D721Med (cell line): ENCODE data around the gene ITGA8.

Source experiments
- DNase-seq: peaks from one replicate; pipeline ENCODE4 v3.0.0; 2011; ENCODE audit warnings: low spot score; ENCODE audit not compliant: insufficient read length
- FAIRE-seq: peaks from 2 replicates; lab custom pipeline; 2011; peaks lifted over from hg19 to GRCh38; lab: Jason Lieb, UNC
- TF ChIP-seq, protein P1 (sequence below): IDR thresholded peaks from 2 replicates; pipeline ENCODE4 v1.5.1; 2012; ENCODE audit warnings: mild to moderate bottlenecking, control low read depth; ENCODE audit not compliant: insufficient read depth; ENCODE audit errors: missing control alignments

ITGA8 gene

DNA sequence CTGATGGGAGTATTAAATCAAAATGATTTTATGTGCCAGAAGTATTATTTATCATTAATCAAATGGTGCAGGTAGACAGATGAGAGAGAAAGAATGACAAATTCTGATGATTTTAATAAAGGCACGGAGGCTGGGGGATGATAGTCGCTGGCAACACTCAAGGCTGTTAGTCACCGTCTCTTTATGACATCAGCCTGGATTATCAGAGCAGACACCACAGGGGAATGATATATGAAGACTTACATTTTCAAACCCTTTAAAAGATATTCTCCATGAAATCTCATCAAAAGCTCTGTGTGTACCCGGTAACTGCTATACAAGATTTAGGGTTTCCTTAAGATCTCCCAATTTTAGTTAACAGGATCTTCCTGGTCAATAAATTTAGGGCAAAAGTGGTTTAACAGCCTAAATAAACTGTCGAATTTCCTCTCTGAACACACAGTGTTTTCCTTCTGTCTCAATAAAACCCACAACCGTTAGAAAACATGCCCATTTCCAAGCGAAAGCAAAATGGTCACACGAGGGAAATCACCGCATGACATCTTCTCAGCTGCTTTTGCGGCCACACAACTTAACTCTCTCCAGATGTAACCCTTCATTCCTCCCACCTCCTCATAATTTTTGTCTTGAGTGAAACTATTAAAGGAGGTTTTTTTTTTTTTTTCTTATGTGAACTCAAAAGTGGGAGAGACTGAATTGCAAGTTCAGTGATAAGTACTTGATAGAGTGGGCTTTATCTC is 215.5 kb downstream of the ITGA8 start:
- TF ChIP-seq, protein P1, sequence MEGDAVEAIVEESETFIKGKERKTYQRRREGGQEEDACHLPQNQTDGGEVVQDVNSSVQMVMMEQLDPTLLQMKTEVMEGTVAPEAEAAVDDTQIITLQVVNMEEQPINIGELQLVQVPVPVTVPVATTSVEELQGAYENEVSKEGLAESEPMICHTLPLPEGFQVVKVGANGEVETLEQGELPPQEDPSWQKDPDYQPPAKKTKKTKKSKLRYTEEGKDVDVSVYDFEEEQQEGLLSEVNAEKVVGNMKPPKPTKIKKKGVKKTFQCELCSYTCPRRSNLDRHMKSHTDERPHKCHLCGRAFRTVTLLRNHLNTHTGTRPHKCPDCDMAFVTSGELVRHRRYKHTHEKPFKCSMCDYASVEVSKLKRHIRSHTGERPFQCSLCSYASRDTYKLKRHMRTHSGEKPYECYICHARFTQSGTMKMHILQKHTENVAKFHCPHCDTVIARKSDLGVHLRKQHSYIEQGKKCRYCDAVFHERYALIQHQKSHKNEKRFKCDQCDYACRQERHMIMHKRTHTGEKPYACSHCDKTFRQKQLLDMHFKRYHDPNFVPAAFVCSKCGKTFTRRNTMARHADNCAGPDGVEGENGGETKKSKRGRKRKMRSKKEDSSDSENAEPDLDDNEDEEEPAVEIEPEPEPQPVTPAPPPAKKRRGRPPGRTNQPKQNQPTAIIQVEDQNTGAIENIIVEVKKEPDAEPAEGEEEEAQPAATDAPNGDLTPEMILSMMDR = no peak
- no peak for FAIRE-seq
- DNase-seq = no peak

DNA sequence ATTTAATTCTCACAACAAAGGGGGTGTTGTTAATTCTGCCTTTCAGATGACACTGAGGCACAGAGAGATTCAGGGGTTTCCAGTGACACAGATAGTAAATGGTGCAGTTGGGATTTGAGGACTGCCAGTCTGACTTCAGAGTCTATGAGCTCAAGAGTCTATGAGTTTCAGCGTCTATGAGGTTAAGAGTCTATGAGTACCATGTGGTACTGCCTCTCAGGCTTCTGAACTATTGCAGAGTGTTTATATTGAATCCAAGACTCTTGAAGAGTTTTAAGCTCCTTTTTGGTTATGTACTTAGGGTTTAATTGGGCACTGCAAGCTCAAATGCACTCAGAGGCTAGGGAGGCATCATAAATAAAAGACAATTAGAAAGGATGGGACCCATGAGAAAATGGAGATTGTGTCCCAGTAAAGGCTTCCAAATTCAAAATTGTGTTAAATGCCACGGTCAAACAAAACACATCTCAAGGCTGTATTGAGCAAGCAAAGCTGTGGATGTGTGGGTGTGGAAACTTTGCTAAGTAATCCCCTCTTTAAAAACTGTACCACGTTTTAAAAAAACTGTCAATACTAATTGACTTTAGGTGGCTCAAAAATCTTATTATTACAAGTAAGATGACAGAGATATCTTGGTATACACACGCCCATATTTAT is 224.7 kb downstream of the ITGA8 start:
- DNase-seq (no peak), FAIRE-seq (no peak)
- TF ChIP-seq, protein P1 = no peak

DNA sequence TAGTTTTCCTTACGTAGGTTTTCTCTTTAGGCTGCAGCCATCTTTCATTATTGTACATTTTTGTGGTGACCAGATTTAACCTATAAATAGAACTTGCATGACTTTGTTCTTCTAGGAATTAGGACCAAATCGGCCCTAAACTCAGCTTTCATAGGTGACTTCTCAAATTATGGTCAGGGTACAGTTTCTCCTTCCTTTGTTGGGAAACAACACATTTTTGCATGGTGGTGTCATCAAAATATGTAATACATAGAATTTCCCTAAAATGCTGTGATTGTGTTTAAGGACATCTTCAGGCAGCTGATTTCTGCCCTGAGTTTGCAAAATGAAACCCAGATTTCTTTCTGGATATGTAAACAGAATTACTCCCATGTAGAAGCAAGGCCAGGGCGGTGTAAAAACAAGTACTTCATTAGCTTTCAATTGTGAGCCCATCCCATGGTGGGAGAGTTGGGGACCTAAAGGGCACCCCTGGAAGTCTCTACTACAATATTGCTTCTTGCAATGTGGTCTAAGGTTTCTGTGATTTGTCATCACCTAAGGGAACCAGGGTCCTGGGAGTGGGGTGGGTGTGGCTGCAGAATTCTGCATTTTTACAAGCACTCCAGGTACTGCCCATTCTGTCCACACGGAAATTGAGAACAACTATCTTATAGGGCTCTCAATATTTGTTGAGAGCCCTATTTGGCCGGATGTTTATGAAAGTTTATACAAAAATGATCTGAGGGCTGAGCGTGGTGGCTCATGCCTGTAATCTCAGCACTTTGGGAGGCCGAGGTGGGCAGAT is 227.7 kb downstream of the ITGA8 start:
- no peak for DNase-seq
- TF ChIP-seq, protein P1 = no peak
- no peak for FAIRE-seq

DNA sequence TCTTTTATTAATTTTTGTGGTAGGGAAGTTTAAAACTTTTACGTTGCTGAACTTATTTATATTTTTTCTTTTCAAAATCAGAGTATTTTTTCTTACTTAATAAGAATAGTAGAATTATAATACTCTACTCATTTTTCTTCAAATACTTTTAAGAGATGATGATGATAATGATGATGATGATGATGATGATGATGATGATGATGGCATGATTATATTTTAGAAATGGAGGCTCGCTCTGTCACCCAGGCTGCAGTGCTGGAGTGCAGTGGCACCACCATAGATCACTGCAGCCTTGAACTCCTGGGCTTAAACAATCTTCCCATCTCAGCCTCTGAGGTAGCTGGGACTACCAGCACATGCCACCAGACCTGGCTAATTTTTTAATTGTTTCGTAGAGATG is 230.3 kb downstream of the ITGA8 start:
- TF ChIP-seq, protein P1 = no peak
- DNase-seq (no peak), FAIRE-seq (no peak)

DNA sequence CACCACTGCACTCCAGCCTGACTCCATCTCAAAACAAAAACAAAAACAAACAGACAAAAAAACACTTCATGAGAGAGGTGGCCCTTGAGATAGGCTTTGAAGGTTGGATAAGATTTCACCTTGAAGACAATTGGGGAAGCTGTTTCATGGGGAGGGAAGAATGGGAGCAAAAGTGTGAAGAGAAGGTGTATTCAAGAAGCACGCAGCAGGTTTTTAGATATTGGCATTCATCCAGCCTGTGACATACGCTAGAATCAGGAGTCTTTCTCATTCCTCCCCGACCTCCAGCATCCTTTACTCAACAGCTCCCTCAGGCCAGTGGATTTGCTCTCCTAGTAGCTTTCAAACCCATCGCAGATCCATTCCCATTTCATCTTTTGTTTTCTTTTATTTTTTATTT is 232.3 kb downstream of the ITGA8 start:
- TF ChIP-seq, protein P1 = no peak
- FAIRE-seq = no peak
- no peak for DNase-seq

DNA sequence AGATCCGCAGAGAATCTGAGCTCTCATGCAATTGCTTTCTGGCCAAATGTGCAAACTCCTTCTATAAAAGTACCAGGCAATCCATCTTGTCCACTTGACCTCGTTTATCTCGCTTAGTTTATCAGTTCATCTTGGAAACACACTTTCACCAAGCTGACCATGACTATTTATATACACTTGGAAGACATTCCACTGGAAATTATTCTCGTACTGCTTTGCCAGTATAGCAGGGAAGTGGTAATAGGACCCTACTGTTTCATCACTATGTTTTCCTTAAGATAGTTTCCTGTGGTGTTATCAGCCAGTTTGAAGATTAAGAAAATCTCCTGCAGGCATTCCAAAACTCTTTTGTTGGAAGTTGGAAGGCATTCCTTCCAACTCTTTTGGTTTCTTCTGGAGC is 233.3 kb downstream of the ITGA8 start:
- TF ChIP-seq, protein P1 = no peak
- no peak for FAIRE-seq

More for the DNA sequence above, 233.3 kb downstream of the ITGA8 start:
- DNase-seq = no peak
